ENCODE results near the gene APOF. TPM values are rescaled to one million over a fixed set of nuclear protein-coding genes. Genes with fewer than 3 reads are reported as not detected.
A peak's percentile ranks its signal among the peaks of the same experiment; 100 is the strongest.

Gene APOF
- total RNA-seq, 1 experiment from 2014 or later, result not detected

DNA sequence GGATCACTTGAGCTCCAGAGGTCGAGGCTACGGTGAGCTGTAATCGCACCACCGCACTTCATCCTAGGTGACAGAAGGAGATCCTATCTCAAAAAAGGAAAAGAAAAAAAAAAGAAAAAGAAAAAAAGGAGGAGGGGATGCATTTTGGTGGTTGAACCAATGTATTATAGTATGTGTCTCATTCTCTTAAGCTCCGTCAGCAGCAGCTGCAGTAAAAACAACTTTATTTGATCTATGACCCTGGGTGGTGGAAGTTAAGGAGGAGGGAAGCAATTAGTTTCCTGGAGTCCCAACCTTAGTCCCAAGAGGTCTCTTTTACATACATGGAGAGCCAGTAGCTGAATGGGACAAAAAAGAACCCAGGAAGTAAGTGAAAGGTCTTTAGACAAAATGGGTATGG lies 26.8 kb upstream of the APOF start:
- Histone ChIP-seq H3K27ac (no peak overlapping the region), H3F3A (ENCODE audit: insufficient read depth, low read depth) (no peaks in the 10 kb centered on the region), H3K9me2 (ENCODE audit: insufficient read depth) (no peaks in the 10 kb centered on the region), H4K20me1 (ENCODE audit: insufficient read depth) (no peaks in the 10 kb centered on the region), H2AFZ (no peak overlapping the region), H3K27me3 (ENCODE audit: insufficient read depth, low read depth) (no peaks in the 10 kb centered on the region), H3K4me3 (no peak overlapping the region), H3K4me1 (replicated peaks; ENCODE audit: insufficient read depth) (0 out of 2 replicates have a peak, but pooled peaks cover 8% of the 10 kb centered on the region), H3K9me3 (ENCODE audit: insufficient read depth, low read depth) (0 out of 2 replicates have a peak, but pooled peaks cover 2% of the 10 kb centered on the region), H3K4me2 (no peak overlapping the region), H3K36me3 (ENCODE audit: low read depth) (no peaks in the 10 kb centered on the region), H3K79me2 (ENCODE audit: low read depth) (no peaks in the 10 kb centered on the region)
- intact Hi-C loops (cut with micrococcal nuclease; ENCODE audit: unreplicated experiment), result no loop called here
- CTCF ChIA-PET, result no interaction called here
- POLR2A ChIA-PET (ENCODE audit: unreplicated experiment), result interaction anchor here (0.6 kb wide), 1 partner anchor 51 kb away, joined by 3 read pairs; no protein-coding TSS in a partner anchor
- BruUV-seq (replicated peaks), result no TSS peak
- DNase-seq, result no peak
- TF ChIP-seq CTCF (conservative IDR thresholded peaks at IDR 0.05) (no peak), EZH2 (IDR thresholded peaks at IDR 0.05; ENCODE audit: low read depth) (no peak)

GRCh38 chr12:56387152-56387736 lies 24.6 kb upstream of the APOF start:
- Histone ChIP-seq H3K27me3 (ENCODE audit: insufficient read depth, low read depth) (no peaks in the 10 kb centered on the region), H3F3A (ENCODE audit: insufficient read depth, low read depth) (no peaks in the 10 kb centered on the region), H3K4me1 (replicated peaks; ENCODE audit: insufficient read depth) (0 out of 2 replicates have a peak, but pooled peaks cover 8% of the 10 kb centered on the region), H3K79me2 (ENCODE audit: low read depth) (no peaks in the 10 kb centered on the region), H2AFZ (no peak overlapping the region), H3K4me3 (no peak overlapping the region), H3K4me2 (no peak overlapping the region), H3K36me3 (ENCODE audit: low read depth) (no peaks in the 10 kb centered on the region), H3K27ac (no peak overlapping the region), H4K20me1 (ENCODE audit: insufficient read depth) (no peaks in the 10 kb centered on the region), H3K9me3 (ENCODE audit: insufficient read depth, low read depth) (no peaks in the 10 kb centered on the region), H3K9me2 (ENCODE audit: insufficient read depth) (no peaks in the 10 kb centered on the region)
- intact Hi-C loops (cut with micrococcal nuclease; ENCODE audit: unreplicated experiment), result no loop called here
- DNase-seq, result no peak
- ChIA-PET CTCF (no interaction called here), POLR2A (ENCODE audit: unreplicated experiment) (interaction anchor here (0.6 kb wide), 1 partner anchor 246 kb away, joined by 5 read pairs; no protein-coding TSS in a partner anchor)
- TF ChIP-seq EZH2 (IDR thresholded peaks at IDR 0.05; ENCODE audit: low read depth), result no peak
- BruUV-seq (replicated peaks), result no TSS peak

DNA sequence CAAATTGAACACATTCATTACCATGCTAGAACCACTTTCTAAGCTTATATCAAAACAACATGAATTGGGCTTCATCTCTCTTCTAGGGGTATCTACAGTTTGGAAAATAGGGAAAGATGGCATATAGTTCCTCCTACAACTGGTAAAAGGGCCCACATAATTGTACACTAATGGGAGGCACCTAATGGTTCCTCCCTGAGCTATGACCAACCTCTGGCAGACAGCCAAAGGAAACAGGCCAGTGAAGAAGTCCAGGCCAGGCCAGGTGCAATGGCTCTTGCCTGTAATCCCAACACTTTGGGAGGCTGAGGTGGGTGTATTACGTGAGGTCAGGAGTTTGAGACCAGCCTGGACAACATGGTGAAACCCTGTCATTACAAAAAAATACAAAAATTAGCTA lies 23.2 kb upstream of the APOF start:
- intact Hi-C loops (cut with micrococcal nuclease; ENCODE audit: unreplicated experiment), result no loop called here
- peak; percentile 24 to 35 for DNase-seq
- CTCF ChIA-PET, result no interaction called here
- Histone ChIP-seq H3K27me3 (ENCODE audit: insufficient read depth, low read depth) (no peaks in the 10 kb centered on the region), H3F3A (ENCODE audit: insufficient read depth, low read depth) (no peaks in the 10 kb centered on the region), H3K4me1 (replicated peaks; ENCODE audit: insufficient read depth) (0 out of 2 replicates have a peak, but pooled peaks cover 8% of the 10 kb centered on the region), H2AFZ (no peak overlapping the region), H3K79me2 (ENCODE audit: low read depth) (no peaks in the 10 kb centered on the region), H3K36me3 (ENCODE audit: low read depth) (no peaks in the 10 kb centered on the region), H3K4me2 (no peak overlapping the region), H3K9me3 (ENCODE audit: insufficient read depth, low read depth) (no peaks in the 10 kb centered on the region), H3K27ac (no peak overlapping the region), H3K9me2 (ENCODE audit: insufficient read depth) (no peaks in the 10 kb centered on the region), H3K4me3 (no peak overlapping the region), H4K20me1 (ENCODE audit: insufficient read depth) (no peaks in the 10 kb centered on the region)
- POLR2A ChIA-PET (ENCODE audit: unreplicated experiment), result interaction anchor here (0.7 kb wide), 1 partner anchor 40 kb away, joined by 3 read pairs; no protein-coding TSS in a partner anchor
- BruUV-seq (replicated peaks), result no TSS peak
- no peak for TF ChIP-seq CTCF (conservative IDR thresholded peaks at IDR 0.05)
- TF ChIP-seq EZH2 (IDR thresholded peaks at IDR 0.05; ENCODE audit: low read depth), result no peak

DNA sequence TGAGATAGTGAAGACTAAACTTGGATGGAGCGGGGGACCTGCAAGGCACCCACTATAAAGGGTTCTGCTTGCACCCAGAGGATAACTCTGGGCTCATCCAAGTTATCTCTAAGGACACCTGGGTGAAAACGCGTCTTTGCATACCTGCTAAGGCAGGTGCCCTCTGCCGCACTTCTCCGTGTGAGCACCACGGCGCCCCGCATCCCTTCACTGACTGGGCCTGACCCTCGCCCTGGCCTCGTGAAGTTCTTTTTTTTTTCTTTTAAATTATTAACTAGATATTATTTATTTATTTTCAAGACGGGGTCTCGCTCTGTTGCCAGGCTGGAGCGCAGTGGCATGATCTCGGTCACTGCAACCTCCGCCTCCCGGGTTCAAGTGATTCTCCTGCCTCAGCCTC lies 20.0 kb upstream of the APOF start:
- ChIA-PET CTCF (no interaction called here), POLR2A (ENCODE audit: unreplicated experiment) (no interaction called here)
- TF ChIP-seq EZH2 (IDR thresholded peaks at IDR 0.05; ENCODE audit: low read depth) (no peak), CTCF (conservative IDR thresholded peaks at IDR 0.05) (no peak)
- H3F3A ChIP-seq (ENCODE audit: insufficient read depth, low read depth), result no peaks in the 10 kb centered on the region
- H3K9me3 ChIP-seq (ENCODE audit: insufficient read depth, low read depth), result no peaks in the 10 kb centered on the region
- no TSS peak for BruUV-seq (replicated peaks)
- no peaks in the 10 kb centered on the region for H3K36me3 ChIP-seq (ENCODE audit: low read depth)
- no peaks in the 10 kb centered on the region for H3K79me2 ChIP-seq (ENCODE audit: low read depth)
- no peak overlapping the region for H2AFZ ChIP-seq
- 0 out of 2 replicates have a peak, but pooled peaks cover 8% of the 10 kb centered on the region for H3K4me1 ChIP-seq (replicated peaks; ENCODE audit: insufficient read depth)
- no peak overlapping the region for H3K27ac ChIP-seq
- no peak overlapping the region for H3K4me3 ChIP-seq
- no peak for DNase-seq
- no peaks in the 10 kb centered on the region for H4K20me1 ChIP-seq (ENCODE audit: insufficient read depth)
- intact Hi-C loops (cut with micrococcal nuclease; ENCODE audit: unreplicated experiment), result no loop called here
- H3K27me3 ChIP-seq (ENCODE audit: insufficient read depth, low read depth), result no peaks in the 10 kb centered on the region
- no peak overlapping the region for H3K4me2 ChIP-seq
- no peaks in the 10 kb centered on the region for H3K9me2 ChIP-seq (ENCODE audit: insufficient read depth)
